ENCODE measurements around the gene CTNNA2.

GRCh38 chr2:80062298-80062697 lies 549.4 kb downstream of the CTNNA2 start:
- TF ChIP-seq CTCF (conservative IDR thresholded peaks at IDR 0.05 in 1 of 2, IDR thresholded peaks at IDR 0.05 in 1 of 2; ENCODE audit: extremely low read depth in 1 of 2, insufficient read depth in 1 of 2, low read depth in 1 of 2, low read length in 2 of 2): no peak
- no peak for TF ChIP-seq EZH2 (IDR thresholded peaks at IDR 0.05; ENCODE audit: borderline replicate concordance, low read length)

All from mammary epithelial cell (primary cell).